Renal cortical epithelial cell (primary cell): Measurements from ENCODE around the gene RRP15. TPM values are rescaled to one million over a fixed set of nuclear protein-coding genes. Genes with fewer than 3 reads are reported as not detected.

Experiments used
- DNase-seq: peaks from one replicate; pipeline ENCODE4 v3.0.0-alpha.2; 2011; ENCODE audit warnings: low read depth
- total RNA-seq: library from RNA; depleted of rRNA; stranded (reverse); fragments of >200 nt; gene quantifications from 2 replicates; pipeline ENCODE4 v1.2.3, GENCODE V29; 2014

The RRP15 gene
- total RNA-seq, 1 donor from 2014 or later, result 10.3 TPM

DNA sequence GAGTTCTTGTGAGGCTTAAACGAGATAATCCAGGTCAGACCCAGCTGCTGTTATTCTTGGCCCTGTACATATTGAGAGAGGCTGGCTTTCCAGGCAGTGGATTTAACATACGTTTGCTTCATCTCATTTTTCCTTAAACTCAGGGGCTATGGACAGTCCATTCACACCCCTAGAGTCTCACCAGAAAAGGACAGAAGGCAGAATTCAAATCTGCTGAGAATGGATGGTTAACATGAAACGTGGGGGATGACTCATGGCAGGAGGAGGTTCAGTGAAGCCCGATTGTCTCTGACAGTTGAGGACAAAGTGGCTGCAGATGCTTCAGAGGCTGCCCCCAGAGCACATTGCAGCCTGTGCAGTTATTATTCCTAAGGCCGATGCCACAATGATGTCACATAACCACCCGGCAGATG, 99.5 kb downstream of the RRP15 start:
- DNase-seq, result no peak

Other genes with a start within 250 kb of the RRP15 start
- 47.4 and 69.3 TPM in 2 replicates for gene TGFB2, start 60.0 kb downstream of the RRP15 start, total RNA-seq